ENCODE data around the gene TMEM183A.
"Not testable (repeated sequence)": the region's sequence is repeated elsewhere in the genome, so short reads cannot be mapped to it uniquely, and the experiment has no call there.

The TMEM183A gene

DNA sequence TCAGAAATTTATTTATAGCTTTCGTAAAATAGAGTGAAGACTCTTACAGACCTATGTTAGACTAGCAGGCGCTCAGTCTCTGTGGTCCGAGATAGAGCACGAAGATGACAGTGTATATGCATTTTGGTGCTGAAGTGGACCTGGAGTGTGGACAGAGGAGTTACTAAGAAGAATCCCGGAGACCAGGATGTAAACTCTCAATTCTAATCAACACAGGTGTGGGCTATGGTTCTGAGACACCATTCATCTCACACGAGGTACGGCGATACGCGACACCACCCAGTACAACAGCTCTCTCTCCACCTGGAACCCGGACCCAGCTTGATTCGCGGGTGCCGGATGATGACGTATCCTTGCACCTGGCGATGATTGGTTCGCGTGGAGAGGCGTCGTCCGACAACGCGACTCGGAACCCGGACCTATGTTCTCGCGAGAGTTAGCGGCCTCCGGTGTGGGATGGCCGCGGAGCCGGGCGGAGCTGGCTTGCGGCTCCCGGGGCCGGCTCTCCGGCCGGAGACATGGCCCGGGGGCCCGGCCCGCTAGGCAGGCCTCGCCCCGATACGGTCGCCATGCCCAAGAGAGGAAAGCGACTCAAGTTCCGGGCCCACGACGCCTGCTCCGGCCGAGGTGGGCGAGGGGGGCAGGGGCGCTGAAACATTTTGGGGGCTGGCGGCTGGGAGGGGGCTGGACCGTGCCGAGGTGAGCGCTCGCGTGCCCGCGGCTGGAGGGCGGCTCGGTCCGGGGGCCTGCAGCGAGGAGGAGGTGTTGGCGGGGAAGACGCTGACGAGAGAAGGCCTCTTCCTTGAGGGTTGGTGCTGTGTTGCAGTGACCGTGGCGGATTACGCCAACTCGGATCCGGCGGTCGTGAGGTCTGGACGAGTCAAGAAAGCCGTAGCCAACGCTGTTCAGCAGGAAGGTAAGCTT is at the start of gene TMEM183A:
TMEM183A (plus strand) TSS at position 427 of the 924 bp plus-strand sequence; CDS start at position 519, 92 bp downstream.
- DNase-seq, result peak; percentile 96

DNA sequence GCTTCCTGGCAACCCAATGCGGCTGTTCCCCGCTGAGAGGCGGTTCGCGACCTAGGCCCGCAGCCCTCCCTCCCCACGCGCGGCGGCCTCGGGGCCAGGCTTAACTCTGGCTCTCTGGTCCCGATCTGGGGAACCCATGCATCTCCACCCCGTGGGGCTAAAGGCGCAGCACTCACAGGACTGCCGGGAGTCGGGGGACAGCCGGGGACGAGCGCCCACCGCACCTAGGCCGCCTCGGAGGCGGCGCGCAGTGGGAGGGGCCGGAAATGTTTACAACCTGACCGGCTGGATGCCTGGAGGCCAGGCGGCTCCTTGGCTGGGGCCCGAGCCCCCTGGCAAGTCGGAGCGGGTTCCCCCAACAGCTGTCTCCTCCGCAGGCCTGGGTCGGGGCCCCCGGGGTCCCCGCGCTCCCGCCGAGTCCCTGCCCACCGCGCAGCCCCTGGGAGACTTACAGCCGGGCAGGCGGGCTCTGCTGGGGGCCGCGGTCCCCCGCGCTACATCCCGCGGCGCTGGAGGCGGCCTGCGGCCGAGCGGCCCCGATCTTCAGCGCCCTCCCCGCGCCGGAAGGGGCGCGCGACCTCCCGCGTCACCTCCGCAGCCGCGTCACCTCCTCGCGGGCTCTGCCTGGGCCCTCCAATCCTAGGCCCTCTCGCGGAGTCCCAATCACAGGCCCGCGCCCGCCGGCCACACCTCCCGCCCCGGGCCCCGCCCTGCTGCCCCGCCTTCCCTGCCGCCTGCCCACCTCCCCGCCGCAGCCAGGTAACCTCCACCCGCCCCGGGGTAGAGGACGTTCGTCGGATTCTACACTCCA is 49.2 kb upstream of the TMEM183A start, which contains the start of gene ADIPOR1:
ADIPOR1 (minus strand) TSS at position 580 of the 811 bp plus-strand sequence. CDS start 7,242 bp downstream, outside the sequence.
- DNase-seq, result peak; percentile 93

DNA sequence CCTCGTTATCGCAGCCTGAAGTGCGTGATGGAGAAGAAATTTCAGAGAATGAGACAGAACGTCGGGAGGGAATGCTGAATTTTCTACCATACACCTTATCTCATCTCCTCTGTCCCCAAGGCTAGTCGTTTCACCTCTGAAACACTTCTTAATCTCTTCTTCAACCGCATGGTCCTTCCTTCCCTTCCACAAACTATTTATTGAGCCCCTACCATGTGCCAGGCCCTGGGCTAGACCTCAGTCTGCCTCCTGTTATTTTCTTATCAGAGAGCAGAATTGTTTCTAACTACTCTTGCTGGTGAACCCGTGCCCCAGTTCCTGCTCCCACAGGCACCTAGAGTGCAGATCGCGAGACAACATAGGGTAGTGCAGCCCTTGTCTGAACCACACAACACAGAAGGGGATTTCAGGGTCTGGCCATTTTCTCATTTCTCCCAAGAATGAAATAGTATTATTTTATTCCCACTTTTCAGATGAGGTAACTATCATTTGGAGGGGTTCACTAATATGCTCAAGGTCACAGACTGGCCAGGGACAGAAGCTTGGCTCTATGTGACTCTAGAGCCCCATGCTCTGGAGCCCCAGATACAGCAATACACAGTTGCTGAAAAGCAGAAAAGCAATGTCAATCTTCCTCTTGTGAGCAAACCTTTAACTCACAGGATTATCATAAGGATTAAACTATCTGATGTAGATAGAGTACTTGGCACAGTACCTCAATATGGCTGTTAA is 48.5 kb upstream of the TMEM183A start:
- DNase-seq, result no peak

DNA sequence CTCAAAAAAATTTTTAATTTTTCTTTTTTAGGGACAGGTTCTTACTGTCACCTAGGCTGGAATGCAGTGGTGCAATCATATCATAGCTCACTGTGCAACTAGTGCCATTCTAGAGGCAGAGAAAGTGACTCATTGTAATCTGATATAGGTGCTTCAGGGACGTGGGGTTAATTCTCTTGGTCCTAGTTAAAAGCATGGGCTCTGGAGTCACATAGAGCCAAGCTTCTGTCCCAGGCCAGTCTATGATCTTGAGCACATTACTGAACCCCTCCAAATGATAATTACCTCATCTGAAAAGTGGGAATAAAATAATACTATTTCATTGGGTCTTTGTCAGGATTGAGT is 47.9 kb upstream of the TMEM183A start:
- no peak for DNase-seq

DNA sequence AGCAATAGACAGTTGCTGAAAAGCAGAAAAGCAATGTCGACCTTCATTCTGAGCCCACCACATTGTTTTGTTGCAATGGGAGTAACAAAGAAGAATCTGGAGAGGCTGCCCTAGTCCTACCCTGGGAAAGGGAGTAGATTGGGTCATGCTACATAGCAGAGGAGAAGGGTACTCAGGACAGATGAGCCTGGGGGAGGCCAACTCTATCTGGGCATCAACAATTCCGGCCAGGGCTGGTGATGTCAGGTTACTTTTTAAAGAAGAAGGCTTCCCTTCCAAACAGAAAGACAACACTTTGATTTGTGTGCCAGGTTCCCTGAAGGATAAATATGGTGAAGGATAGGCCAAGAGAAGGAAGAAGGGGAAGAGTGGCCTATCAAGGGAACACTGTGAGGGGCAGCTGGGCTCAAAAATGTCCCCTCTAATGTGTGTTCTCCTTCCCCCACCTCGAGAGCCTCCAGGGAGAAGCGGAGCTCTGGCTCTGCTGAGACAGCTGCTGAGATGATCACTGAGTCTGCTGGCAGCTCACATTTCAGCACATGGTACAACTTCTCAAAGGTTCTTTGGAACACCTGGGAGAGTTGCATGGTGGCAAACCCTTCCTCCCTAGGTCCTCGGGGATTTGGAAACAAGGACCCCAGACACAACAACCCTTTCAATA is 45.8 kb upstream of the TMEM183A start:
- DNase-seq, result no peak

- no peak for DNase-seq
Measured at GRCh38 chr1:202964791-202965410, 42.3 kb upstream of the TMEM183A start.

DNA sequence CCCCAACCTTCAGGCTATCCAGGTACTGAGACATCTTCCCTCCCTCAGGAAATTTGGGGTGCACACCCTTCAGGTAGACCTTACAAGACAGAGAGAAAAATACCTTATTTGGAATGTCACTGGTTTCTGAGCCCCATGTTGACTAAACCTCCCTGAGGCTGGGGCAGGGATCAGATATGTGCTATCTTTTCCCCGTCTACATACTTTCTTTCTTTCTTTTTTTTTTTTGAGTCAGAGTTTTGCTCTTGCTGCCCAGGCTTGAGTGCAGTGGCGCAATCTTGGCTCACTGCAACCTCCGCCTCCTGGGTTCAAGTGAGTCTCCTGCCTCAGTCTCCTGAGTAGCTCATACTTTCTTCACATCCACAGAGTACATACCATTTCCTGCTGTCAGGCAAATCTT is 41.8 kb upstream of the TMEM183A start:
- DNase-seq, result no peak

- no peak for DNase-seq
Measured at GRCh38 chr1:202966006-202966898, 40.9 kb upstream of the TMEM183A start.

DNA sequence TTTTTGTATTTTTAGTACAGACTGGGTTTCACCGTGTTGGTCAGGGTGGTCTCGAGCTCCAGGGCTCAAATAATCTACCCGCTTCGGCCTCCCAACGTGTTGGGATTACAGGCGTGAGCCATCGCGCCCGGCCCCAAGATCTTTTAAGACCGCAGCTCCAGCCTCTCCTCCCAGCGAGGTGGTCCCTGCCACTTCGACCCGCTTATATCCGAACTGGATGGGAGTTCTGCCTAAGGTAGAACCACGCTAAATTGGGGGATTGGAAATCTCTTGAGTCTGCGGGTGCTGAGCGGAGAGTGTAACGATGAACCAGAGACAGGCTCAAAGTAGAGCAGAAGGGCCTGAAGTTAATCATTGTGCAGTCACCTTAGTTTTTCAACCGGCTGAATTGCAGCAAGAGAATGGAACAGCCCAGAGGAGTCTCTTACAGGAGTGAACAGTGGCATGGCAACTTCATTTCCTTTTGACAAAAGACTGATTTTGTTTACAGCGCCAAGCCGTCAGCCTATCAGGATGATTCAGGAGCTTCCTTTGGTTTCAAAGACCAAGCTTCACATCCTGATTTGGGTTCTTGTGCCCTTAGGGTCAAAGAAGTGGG is 39.4 kb upstream of the TMEM183A start:
- peak; percentile 4 for DNase-seq

DNA sequence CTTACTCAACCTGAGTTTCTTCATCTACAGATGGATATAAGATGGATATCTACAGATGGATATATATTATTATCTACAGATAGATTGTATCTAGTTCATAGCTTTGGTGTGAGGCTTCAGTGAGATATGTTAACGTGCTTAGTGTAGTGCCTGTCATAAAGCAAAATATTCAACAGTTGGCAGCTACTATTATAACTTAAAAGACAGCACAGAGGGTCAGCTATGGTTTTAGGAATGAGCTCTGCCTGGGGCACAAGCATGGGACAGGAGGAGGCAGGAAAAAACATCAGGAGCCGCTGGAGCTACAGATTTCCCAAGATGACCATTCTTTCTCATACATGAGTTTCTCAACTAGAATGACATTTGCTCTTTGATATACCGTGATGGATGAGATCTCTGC is 38.8 kb upstream of the TMEM183A start:
- DNase-seq, result no peak

GRCh38 chr1:202968895-202969295 is 38.3 kb upstream of the TMEM183A start:
- DNase-seq, result peak; percentile 77

- DNase-seq, result no peak
Measured at GRCh38 chr1:202972046-202972445, 35.1 kb upstream of the TMEM183A start.

DNA sequence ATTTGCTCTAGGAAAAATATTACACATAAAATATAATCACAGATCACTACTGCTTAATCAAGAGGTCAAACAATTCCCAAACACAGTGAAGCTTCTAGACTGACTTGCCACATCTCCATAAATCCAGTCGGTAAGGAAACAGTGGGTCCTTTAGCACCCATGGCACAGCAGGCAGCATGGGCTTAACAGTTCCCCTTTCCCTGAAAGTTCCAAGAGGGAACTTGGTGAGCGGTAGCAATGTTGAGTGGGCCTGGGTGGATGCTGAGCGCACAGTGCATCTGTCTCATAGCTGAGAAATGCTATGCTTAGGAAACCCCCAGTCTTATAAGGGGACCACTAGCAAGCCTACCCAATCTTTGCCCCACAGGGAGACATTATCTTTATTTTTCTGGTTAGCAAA is 32.3 kb upstream of the TMEM183A start:
- no peak for DNase-seq

- no peak for DNase-seq
Measured at GRCh38 chr1:202976633-202977032, 30.5 kb upstream of the TMEM183A start.

DNA sequence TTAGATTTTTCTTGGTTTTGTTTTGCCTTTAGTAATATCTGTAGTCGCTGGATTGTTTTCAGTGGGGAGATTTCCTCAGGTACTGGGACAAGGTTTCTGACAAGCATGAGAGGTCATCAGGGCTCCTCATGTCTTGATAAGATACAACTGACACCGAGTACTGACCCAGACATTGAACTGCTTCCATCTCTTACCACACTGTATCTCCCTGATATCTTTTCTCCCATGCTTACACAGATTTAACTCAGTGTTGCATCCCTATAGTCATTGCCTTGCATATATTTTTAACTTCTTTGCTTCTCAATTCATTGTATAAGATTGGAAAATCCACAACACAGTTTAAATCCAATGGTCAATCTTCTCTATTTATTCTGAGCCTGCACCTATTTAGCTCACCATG is 27.7 kb upstream of the TMEM183A start:
- no peak for DNase-seq

DNA sequence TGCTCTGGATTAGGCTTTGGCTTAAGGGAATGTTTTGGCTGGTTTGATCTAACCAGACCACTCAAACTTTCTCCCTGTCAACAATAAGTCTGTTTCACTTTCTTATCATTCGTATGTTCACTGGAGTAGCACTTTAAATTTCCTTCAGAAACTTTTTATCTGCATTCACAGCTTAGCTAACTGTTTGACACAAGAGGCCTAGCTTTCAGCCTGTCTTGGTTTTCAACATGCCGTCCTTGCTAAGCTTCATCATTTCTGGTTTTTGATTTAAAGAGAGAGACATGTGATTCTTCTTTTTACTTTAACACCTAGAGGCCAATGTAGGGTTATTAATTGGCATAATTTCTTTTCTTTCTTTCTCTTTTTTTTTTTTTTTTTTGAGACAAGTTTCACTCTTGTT is 25.2 kb upstream of the TMEM183A start:
- DNase-seq, result no peak

- no peak for DNase-seq
Measured at GRCh38 chr1:202982715-202983430, 24.3 kb upstream of the TMEM183A start.

GRCh38 chr1:202986120-202986519 is 21.1 kb upstream of the TMEM183A start:
- not testable (repeated sequence) for DNase-seq

DNA sequence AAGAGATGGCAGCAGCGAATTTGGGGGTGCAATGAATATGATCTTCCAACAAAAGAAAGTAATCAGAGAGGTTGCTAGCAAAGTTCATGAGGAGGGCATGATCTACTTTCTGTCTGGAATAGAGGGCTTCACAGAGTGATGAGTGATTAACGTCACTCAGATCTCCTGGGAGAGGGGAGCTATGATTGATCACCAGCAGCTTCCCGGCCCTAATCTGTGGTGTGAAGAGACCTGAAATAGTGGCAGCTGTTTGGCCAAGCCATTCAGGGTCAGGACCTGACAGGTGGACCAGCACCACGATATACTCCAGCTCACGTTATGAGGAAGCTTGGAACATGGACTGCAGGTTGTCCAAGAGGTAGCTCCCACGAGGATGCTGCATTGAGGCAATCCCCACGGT is 19.9 kb upstream of the TMEM183A start:
- DNase-seq, result no peak
